Measurements from ENCODE around the gene MTREX.

DNA sequence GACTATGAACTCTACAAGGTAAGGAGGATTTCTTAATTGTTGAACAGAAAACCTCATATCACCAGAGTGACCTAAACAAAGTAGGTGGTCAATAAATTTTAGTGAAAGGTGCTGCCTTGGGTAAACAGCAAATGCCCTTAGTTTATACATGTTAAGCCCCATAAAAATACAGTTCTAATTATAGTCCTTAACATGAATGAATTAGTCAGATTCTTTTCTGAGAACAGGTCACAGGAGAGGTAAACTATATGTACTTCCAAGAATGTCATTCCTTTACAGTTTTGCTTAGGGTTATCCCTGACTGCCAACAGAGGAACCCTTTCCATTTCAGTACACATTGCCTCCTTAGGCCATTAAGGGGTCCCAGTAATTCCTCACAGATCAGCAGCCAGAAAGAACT, 162.1 kb downstream of the MTREX start:
- TF ChIP-seq, protein P1, sequence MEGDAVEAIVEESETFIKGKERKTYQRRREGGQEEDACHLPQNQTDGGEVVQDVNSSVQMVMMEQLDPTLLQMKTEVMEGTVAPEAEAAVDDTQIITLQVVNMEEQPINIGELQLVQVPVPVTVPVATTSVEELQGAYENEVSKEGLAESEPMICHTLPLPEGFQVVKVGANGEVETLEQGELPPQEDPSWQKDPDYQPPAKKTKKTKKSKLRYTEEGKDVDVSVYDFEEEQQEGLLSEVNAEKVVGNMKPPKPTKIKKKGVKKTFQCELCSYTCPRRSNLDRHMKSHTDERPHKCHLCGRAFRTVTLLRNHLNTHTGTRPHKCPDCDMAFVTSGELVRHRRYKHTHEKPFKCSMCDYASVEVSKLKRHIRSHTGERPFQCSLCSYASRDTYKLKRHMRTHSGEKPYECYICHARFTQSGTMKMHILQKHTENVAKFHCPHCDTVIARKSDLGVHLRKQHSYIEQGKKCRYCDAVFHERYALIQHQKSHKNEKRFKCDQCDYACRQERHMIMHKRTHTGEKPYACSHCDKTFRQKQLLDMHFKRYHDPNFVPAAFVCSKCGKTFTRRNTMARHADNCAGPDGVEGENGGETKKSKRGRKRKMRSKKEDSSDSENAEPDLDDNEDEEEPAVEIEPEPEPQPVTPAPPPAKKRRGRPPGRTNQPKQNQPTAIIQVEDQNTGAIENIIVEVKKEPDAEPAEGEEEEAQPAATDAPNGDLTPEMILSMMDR (IDR thresholded peaks at IDR 0.05): no peak
- no peak for TF ChIP-seq EP300 (IDR thresholded peaks at IDR 0.05)
